Neural cell (in vitro differentiated cells): ENCODE results near the gene SPSB3.

Source experiments
- EP300 ChIP-seq: fragments of 450-650 bp; conservative IDR thresholded peaks from 2 replicates; pipeline ENCODE4 v1.6.1; 2014; ENCODE audit warnings: antibody characterized with exemption, mild to moderate bottlenecking, moderate library complexity; ENCODE audit not compliant: poor library complexity, severe bottlenecking
- POLR2AphosphoS5 ChIP-seq: IDR thresholded peaks from 2 replicates; pipeline ENCODE4 v1.6.1; 2012
- TAF1 ChIP-seq: IDR thresholded peaks from 2 replicates; pipeline ENCODE4 v1.6.1; 2012; ENCODE audit warnings: low read depth
- TF ChIP-seq, protein P1 (sequence below): fragments of 450-650 bp; IDR thresholded peaks from 2 replicates; pipeline ENCODE4 v1.5.1; 2014; ENCODE audit warnings: antibody characterized with exemption, mild to moderate bottlenecking, moderate library complexity; ENCODE audit not compliant: poor library complexity, severe bottlenecking
- TF ChIP-seq, protein P2 (sequence below): IDR thresholded peaks from 2 replicates; pipeline ENCODE4 v1.6.1; 2012; ENCODE audit warnings: borderline replicate concordance

DNA sequence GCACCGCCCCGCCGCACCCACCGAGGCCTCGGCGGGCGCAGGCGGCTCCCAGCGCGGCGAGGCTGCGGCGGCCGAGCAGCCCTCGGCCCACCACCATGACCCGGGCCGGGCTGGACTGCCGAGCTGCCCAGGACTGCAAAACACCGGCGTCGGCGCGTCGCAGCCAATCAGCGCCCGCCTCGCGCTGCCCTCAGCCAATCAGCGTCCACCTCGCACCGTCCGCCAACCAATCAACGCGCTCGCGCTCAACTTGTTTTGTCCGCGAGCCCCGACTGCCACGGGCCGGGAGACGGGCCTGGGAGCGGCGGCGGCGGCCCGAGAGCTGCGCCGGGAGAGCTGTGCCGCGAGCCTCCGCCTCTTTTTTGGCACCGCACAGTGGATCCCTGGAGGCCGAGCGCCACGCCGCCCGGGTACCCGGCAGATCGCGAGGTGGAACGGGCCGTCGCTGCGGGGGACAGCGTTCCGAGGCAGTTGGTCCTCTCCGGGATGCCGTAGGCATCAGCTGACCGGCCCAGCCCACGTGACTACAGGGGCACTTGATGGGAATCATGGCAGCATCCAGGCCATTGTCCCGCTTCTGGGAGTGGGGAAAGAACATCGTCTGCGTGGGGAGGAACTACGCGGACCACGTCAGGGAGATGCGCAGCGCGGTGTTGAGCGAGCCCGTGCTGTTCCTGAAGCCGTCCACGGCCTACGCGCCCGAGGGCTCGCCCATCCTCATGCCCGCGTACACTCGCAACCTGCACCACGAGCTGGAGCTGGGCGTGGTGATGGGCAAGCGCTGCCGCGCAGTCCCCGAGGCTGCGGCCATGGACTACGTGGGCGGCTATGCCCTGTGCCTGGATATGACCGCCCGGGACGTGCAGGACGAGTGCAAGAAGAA, 44.6 kb upstream of the SPSB3 start, which contains the start of the genes FAHD1 and HAGH:
- TF ChIP-seq POLR2AphosphoS5 (peak; percentile 90), EP300 (peak; percentile 74), TAF1 (peak; percentile 70)
- TF ChIP-seq, protein P1, sequence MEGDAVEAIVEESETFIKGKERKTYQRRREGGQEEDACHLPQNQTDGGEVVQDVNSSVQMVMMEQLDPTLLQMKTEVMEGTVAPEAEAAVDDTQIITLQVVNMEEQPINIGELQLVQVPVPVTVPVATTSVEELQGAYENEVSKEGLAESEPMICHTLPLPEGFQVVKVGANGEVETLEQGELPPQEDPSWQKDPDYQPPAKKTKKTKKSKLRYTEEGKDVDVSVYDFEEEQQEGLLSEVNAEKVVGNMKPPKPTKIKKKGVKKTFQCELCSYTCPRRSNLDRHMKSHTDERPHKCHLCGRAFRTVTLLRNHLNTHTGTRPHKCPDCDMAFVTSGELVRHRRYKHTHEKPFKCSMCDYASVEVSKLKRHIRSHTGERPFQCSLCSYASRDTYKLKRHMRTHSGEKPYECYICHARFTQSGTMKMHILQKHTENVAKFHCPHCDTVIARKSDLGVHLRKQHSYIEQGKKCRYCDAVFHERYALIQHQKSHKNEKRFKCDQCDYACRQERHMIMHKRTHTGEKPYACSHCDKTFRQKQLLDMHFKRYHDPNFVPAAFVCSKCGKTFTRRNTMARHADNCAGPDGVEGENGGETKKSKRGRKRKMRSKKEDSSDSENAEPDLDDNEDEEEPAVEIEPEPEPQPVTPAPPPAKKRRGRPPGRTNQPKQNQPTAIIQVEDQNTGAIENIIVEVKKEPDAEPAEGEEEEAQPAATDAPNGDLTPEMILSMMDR: no peak
- TF ChIP-seq, protein P2, sequence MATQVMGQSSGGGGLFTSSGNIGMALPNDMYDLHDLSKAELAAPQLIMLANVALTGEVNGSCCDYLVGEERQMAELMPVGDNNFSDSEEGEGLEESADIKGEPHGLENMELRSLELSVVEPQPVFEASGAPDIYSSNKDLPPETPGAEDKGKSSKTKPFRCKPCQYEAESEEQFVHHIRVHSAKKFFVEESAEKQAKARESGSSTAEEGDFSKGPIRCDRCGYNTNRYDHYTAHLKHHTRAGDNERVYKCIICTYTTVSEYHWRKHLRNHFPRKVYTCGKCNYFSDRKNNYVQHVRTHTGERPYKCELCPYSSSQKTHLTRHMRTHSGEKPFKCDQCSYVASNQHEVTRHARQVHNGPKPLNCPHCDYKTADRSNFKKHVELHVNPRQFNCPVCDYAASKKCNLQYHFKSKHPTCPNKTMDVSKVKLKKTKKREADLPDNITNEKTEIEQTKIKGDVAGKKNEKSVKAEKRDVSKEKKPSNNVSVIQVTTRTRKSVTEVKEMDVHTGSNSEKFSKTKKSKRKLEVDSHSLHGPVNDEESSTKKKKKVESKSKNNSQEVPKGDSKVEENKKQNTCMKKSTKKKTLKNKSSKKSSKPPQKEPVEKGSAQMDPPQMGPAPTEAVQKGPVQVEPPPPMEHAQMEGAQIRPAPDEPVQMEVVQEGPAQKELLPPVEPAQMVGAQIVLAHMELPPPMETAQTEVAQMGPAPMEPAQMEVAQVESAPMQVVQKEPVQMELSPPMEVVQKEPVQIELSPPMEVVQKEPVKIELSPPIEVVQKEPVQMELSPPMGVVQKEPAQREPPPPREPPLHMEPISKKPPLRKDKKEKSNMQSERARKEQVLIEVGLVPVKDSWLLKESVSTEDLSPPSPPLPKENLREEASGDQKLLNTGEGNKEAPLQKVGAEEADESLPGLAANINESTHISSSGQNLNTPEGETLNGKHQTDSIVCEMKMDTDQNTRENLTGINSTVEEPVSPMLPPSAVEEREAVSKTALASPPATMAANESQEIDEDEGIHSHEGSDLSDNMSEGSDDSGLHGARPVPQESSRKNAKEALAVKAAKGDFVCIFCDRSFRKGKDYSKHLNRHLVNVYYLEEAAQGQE: peak; percentile 86
